H1 (cell line): ENCODE data around the gene SMAD6. TPM values are rescaled to one million over a fixed set of nuclear protein-coding genes. Genes with fewer than 3 reads are reported as not detected.
A peak's percentile ranks its signal among the peaks of the same experiment; 100 is the strongest.

Experiments used
- CTCF ChIA-PET: fragments of 300-600 bp; sonication (Branson Sonifier 250); formaldehyde crosslinking; loops from one replicate; lab custom pipeline; 2021; ENCODE audit not compliant: partially characterized antibody; lab: Charles Lee
- POLR2A ChIA-PET: fragments of 300-600 bp; sonication (Branson Sonifier 250); formaldehyde crosslinking; loops from one replicate; lab custom pipeline; 2021; ENCODE audit warnings: inconsistent platforms; ENCODE audit not compliant: partially characterized antibody; lab: Charles Lee
- DNase-seq, 2 experiments: peaks; one replicate each; pipeline versions ENCODE4 v3.0.0 to v3.0.0-alpha.2; 2010 to 2022; ENCODE audit warnings: low spot score in 2 of 2, low read depth in 1 of 2, mixed read lengths in 1 of 2
- FAIRE-seq: peaks from 2 replicates; lab custom pipeline; 2011; peaks lifted over from hg19 to GRCh38; lab: Jason Lieb, UNC
- H2AFZ ChIP-seq: 2 replicates; pipeline ENCODE4 v1.8.1; 2012; ENCODE audit warnings: low read length, inconsistent platforms
- H2AK5ac ChIP-seq: 2 replicates; pipeline ENCODE4 v1.6.1; 2013; ENCODE audit warnings: low read depth, low read length
- H2BK120ac ChIP-seq: replicated peaks from 2 replicates; pipeline ENCODE3; 2013; ENCODE audit warnings: low read depth, low read length, inconsistent platforms
- H2BK12ac ChIP-seq: 2 replicates; pipeline ENCODE4 v1.6.1; 2013; ENCODE audit warnings: low read depth, low read length
- H2BK15ac ChIP-seq: 2 replicates; pipeline ENCODE4 v1.6.1; 2013; ENCODE audit warnings: low read length
- H2BK20ac ChIP-seq: 2 replicates; pipeline ENCODE4 v1.6.1; 2013; ENCODE audit warnings: low read length
- H2BK5ac ChIP-seq: 2 replicates; pipeline ENCODE4 v1.6.1; 2013; ENCODE audit warnings: low read depth, low read length
- H3K14ac ChIP-seq: 2 replicates; pipeline ENCODE4 v1.6.1; 2013; ENCODE audit warnings: inconsistent platforms; ENCODE audit not compliant: insufficient read length
- H3K18ac ChIP-seq: 2 replicates; pipeline ENCODE4 v1.6.1; 2013; ENCODE audit warnings: low read length; ENCODE audit errors: extremely low read depth
- H3K23ac ChIP-seq: 2 replicates; pipeline ENCODE4 v1.6.1; 2013; ENCODE audit warnings: inconsistent platforms; ENCODE audit not compliant: insufficient read length
- H3K23me2 ChIP-seq: 2 replicates; pipeline ENCODE4 v1.6.1; 2013; ENCODE audit warnings: low read depth, low read length
- H3K27ac ChIP-seq: 2 replicates; pipeline ENCODE4 v1.6.1; 2011; ENCODE audit warnings: low read depth, low read length, inconsistent platforms
- H3K27me3 ChIP-seq, 4 experiments: replicated peaks in 1 of 4; 1 replicate in 1 of 4; 2 replicates in 3 of 4; pipeline versions ENCODE4 v1.6.1 to v1.8.1; 2011 to 2013; ENCODE audit warnings: low read length in 3 of 4, mild to moderate bottlenecking in 3 of 4, inconsistent platforms in 2 of 4, mixed read lengths in 2 of 4, moderate library complexity in 1 of 4; ENCODE audit not compliant: control insufficient read depth in 3 of 4, insufficient read depth in 3 of 4; ENCODE audit errors: extremely low read depth in 1 of 4
- H3K36me3 ChIP-seq, 4 experiments: 2 replicates each; pipeline versions ENCODE4 v1.6.1 to v1.8.1; 2011 to 2013; ENCODE audit warnings: mild to moderate bottlenecking in 4 of 4, low read length in 3 of 4, moderate library complexity in 2 of 4, control low read depth in 1 of 4, inconsistent platforms in 1 of 4; ENCODE audit not compliant: insufficient read depth in 4 of 4, control insufficient read depth in 2 of 4
- H3K4ac ChIP-seq: replicated peaks from 2 replicates; pipeline ENCODE3; 2013; ENCODE audit warnings: low read length, low read depth, mixed read lengths, inconsistent platforms; ENCODE audit not compliant: insufficient read length
- H3K4me1 ChIP-seq, 4 experiments: replicated peaks in 1 of 4; 1 replicate in 1 of 4; 2 replicates in 3 of 4; pipeline versions ENCODE4 v1.6.1 to v1.8.1; 2011 to 2013; ENCODE audit warnings: low read length in 3 of 4, inconsistent platforms in 2 of 4, mixed read lengths in 1 of 4; ENCODE audit not compliant: insufficient read depth in 4 of 4, control insufficient read depth in 3 of 4
- H3K4me2 ChIP-seq, 2 experiments: 2 replicates each; pipeline versions ENCODE4 v1.6.1 to v1.8.1; 2011 to 2013; ENCODE audit warnings: low read depth in 2 of 2, low read length in 2 of 2, control low read depth in 1 of 2, inconsistent platforms in 1 of 2, mild to moderate bottlenecking in 1 of 2; ENCODE audit not compliant: insufficient read depth in 1 of 2
- H3K4me3 ChIP-seq, 4 experiments: fragments of 200-600, 300-600 bp in 1 of 4; sonication (generic), shearing (Covaris generic), sonication (Bioruptor Twin) in 1 of 4; 2 replicates each; pipeline versions ENCODE4 v1.5.1 to v1.8.1; 2011 to 2016; ENCODE audit warnings: low read length in 4 of 4, low read depth in 3 of 4, control low read depth in 2 of 4, inconsistent platforms in 2 of 4, mild to moderate bottlenecking in 2 of 4, mixed read lengths in 1 of 4, moderate library complexity in 1 of 4; ENCODE audit not compliant: insufficient read depth in 2 of 4; ENCODE audit errors: extremely low read depth in 1 of 4
- H3K56ac ChIP-seq: replicated peaks from 2 replicates; pipeline ENCODE3; 2013; ENCODE audit warnings: low read depth, mild to moderate bottlenecking, mixed read lengths, low read length, inconsistent platforms; ENCODE audit not compliant: insufficient read length
- H3K79me1 ChIP-seq: 2 replicates; pipeline ENCODE4 v1.6.1; 2013; ENCODE audit warnings: low read depth, low read length, control low read depth
- H3K79me2 ChIP-seq, 2 experiments: 2 replicates each; pipeline versions ENCODE4 v1.6.1 to v1.8.1; 2012 to 2013; ENCODE audit warnings: low read length in 2 of 2, mild to moderate bottlenecking in 2 of 2, inconsistent platforms in 1 of 2; ENCODE audit not compliant: insufficient read depth in 2 of 2, control insufficient read depth in 1 of 2
- H3K9ac ChIP-seq, 4 experiments: replicated peaks in 1 of 4; 1 replicate in 1 of 4; 2 replicates in 3 of 4; pipeline versions ENCODE4 v1.6.1 to v1.8.1; 2011 to 2013; ENCODE audit warnings: low read depth in 3 of 4, low read length in 3 of 4, control low read depth in 2 of 4, mild to moderate bottlenecking in 2 of 4, moderate library complexity in 2 of 4, inconsistent platforms in 1 of 4; ENCODE audit errors: extremely low read depth in 1 of 4
- H3K9me3 ChIP-seq, 2 experiments: 2 replicates each; pipeline versions ENCODE4 v1.6.1 to v1.8.1; 2012 to 2013; ENCODE audit warnings: mild to moderate bottlenecking in 2 of 2, moderate library complexity in 2 of 2, control low read depth in 1 of 2, inconsistent platforms in 1 of 2, low read depth in 1 of 2, low read length in 1 of 2, mixed read lengths in 1 of 2; ENCODE audit not compliant: insufficient read depth in 2 of 2
- H4K20me1 ChIP-seq, 2 experiments: replicated peaks in 1 of 2; 2 replicates each; pipeline versions ENCODE3 to v1.8.1; 2011 to 2013; ENCODE audit warnings: inconsistent platforms in 2 of 2, low read length in 2 of 2, mild to moderate bottlenecking in 1 of 2; ENCODE audit not compliant: insufficient read depth in 2 of 2, control insufficient read depth in 1 of 2
- H4K5ac ChIP-seq: 2 replicates; pipeline ENCODE4 v1.6.1; 2013; ENCODE audit warnings: low read length, low read depth, mixed read lengths, inconsistent platforms; ENCODE audit not compliant: insufficient read length
- H4K8ac ChIP-seq: 2 replicates; pipeline ENCODE4 v1.8.0; 2013; ENCODE audit warnings: mild to moderate bottlenecking, moderate library complexity, low read length, inconsistent platforms; ENCODE audit not compliant: insufficient read depth; ENCODE audit errors: extremely low read depth
- H4K91ac ChIP-seq: replicated peaks from 2 replicates; pipeline ENCODE3; 2013; ENCODE audit warnings: low read length, mixed read lengths, inconsistent platforms; ENCODE audit not compliant: insufficient read length
- ATF3 ChIP-seq: IDR thresholded peaks from 2 replicates; pipeline ENCODE4 v1.6.1; 2011; ENCODE audit warnings: low read depth, mild to moderate bottlenecking, low read length; ENCODE audit not compliant: insufficient read depth
- KDM5A ChIP-seq: fragments of 200-600 bp; IDR thresholded peaks from 2 replicates; pipeline ENCODE4 v1.7.1; 2012; ENCODE audit warnings: mild to moderate bottlenecking, low read length, inconsistent platforms, mixed read lengths
- NRF1 ChIP-seq: IDR thresholded peaks from 2 replicates; pipeline ENCODE4 v1.6.1; 2011; ENCODE audit warnings: mild to moderate bottlenecking, low read depth, low read length, improper control_type of control experiment
- POLR2AphosphoS5 ChIP-seq: IDR thresholded peaks from 2 replicates; pipeline ENCODE4 v1.6.1; 2011; ENCODE audit warnings: low read depth, low read length
- WGBS, 2 experiments: shearing (Covaris generic) in 1 of 2; methylation state at CpG; one replicate each; pipeline versions ENCODE4 v1.1.6 to v1.1.7; 2013 to 2015; ENCODE audit warnings: low lambda C conversion rate in 2 of 2, mixed read lengths in 2 of 2, inconsistent platforms in 1 of 2, low coverage in 1 of 2, missing lambda C conversion rate in 1 of 2; ENCODE audit not compliant: insufficient replicate concordance in 2 of 2, insufficient coverage in 1 of 2, insufficient read length in 1 of 2; ENCODE audit errors: extremely low coverage in 1 of 2, missing lambda C conversion rate in 1 of 2; 5-methylcytosine and 5-hydroxymethylcytosine counted together
- polyA plus RNA-seq, 7 experiments: library from polyadenylated mRNA; depleted of rRNA in 3 of 7; stranded (reverse) in 5 of 7; unstranded in 2 of 7; fragments of >200 nt in 5 of 7; fragments of 200-250 nt in 2 of 7; gene quantifications; 1 replicate in 5 of 7; 2 replicates in 1 of 7; 4 replicates in 1 of 7; pipeline versions ENCODE4 v1.2.1 to v1.2.3, GENCODE V29; 2011 to 2013; ENCODE audit warnings: missing spikeins in 2 of 7, mixed read lengths in 2 of 7
- total RNA-seq: library from RNA; stranded (reverse); fragmentation: NEBNext Ultra II Directional; extraction: Animal tissue kit (Norgen Biotek cat#: 25700); gene quantifications from 2 replicates; pipeline ENCODE4 v1.2.1, GENCODE V29; 2021
- TF ChIP-seq, protein P1 (sequence below), 3 experiments: IDR thresholded peaks; 1 replicate in 2 of 3; 2 replicates in 1 of 3; pipeline versions ENCODE4 v1.5.1 to v1.6.1; 2011; ENCODE audit warnings: low read length in 3 of 3, mild to moderate bottlenecking in 3 of 3, inconsistent platforms in 2 of 3, low read depth in 1 of 3, moderate library complexity in 1 of 3; ENCODE audit not compliant: insufficient read depth in 1 of 3; ENCODE audit errors: control extremely low read depth in 1 of 3
- TF ChIP-seq, protein P2 (sequence below): IDR thresholded peaks from 2 replicates; pipeline ENCODE4 v1.6.1; 2012; ENCODE audit warnings: low read length, inconsistent platforms

SMAD6 gene
- total and polyA plus RNA-seq, 2 of the 8 experiments (the other 6 are each of a cell fraction or from before 2014, with no cell fraction given): 1.8 to 7.0 TPM

DNA sequence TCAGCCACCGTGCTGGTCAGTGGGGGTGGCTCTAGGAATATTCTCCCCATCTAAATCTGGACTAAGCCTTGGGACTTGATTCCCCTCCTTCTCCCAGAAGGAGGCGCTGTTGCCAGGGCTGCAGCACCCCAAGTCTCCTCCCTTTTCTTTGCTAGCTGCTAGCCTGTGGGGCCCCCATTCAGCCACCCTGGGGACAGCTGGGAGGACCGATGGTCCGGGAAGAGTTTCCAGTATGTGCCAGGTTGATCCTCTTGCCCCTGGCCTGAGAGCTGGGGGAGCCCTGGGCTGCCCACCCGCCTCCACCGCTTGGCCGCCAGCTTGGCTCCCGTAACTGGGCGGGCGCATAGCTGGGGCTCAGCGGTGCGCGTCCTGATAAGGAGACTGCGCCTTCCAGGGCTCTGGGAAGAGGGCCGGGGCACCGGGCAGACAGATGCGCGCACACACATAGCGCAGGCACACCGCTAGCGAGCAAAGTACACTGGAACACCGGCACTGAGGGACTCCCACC, 4.2 kb downstream of the SMAD6 start:
- Histone ChIP-seq H4K8ac (no peak overlapping the region; the same call in 1 of the 2 replicates), H3K4ac (no peak overlapping the region), H3K27me3 (peaks cover 18 to 35% (median 28%) of the 10 kb centered on the region in 4 experiments; a peak in 6 of 7 replicates), H3K4me1 (peaks cover 0 to 25% (median 15%) of the 10 kb centered on the region in 4 experiments; a peak in 6 of 7 replicates), H3K79me1 (no peaks in the 10 kb centered on the region), H2BK20ac (no peak overlapping the region), H2BK120ac (no peak overlapping the region), H2AFZ (no peak overlapping the region), H4K91ac (no peak overlapping the region), H3K27ac (no peak overlapping the region), H4K5ac (no peak overlapping the region), H3K79me2 (no peaks in the 10 kb centered on the region), H3K4me2 (peak overlapping the region in 1 of 2 experiments; percentile 6; a peak in 2 of 4 replicates), H3K4me3 (no peak overlapping the region), H3K9me3 (no peaks in the 10 kb centered on the region), H2BK15ac (no peak overlapping the region), H3K23ac (no peak overlapping the region), H3K23me2 (peaks cover 22% of the 10 kb centered on the region; the same call in 1 of the 2 replicates), H2BK12ac (0 out of 2 replicates have a peak overlapping the region, but pooled peaks have one; percentile 39), H3K9ac (no peak overlapping the region), H3K14ac (no peak overlapping the region), H2AK5ac (no peak overlapping the region), H2BK5ac (no peak overlapping the region), H3K18ac (peak overlapping the region; percentile 60), H4K20me1 (peaks cover 9 to 20% of the 10 kb centered on the region in 2 experiments), H3K36me3 (peaks cover 0 to 8% (median 0%) of the 10 kb centered on the region in 4 experiments; a peak in 1 of 8 replicates), H3K56ac (no peak overlapping the region)
- WGBS, 2 experiments: 94% methylated on average over 22 of the region's 22 CpGs; no CpG with 5 or more reads in 1 of the 2 experiments
- CTCF ChIA-PET: interaction anchor here (0.9 to 16.9 kb wide), 32 partner anchors 8 to 158 kb away, joined by 3 to 361 read pairs (median 5); no protein-coding TSS in a partner anchor
- FAIRE-seq: no peak
- POLR2A ChIA-PET: interaction anchor here (0.7 to 2.2 kb wide), 2 partner anchors 15 to 58 kb away, joined by 5 to 7 read pairs; no protein-coding TSS in a partner anchor
- DNase-seq: no peak
- TF ChIP-seq, protein P1, sequence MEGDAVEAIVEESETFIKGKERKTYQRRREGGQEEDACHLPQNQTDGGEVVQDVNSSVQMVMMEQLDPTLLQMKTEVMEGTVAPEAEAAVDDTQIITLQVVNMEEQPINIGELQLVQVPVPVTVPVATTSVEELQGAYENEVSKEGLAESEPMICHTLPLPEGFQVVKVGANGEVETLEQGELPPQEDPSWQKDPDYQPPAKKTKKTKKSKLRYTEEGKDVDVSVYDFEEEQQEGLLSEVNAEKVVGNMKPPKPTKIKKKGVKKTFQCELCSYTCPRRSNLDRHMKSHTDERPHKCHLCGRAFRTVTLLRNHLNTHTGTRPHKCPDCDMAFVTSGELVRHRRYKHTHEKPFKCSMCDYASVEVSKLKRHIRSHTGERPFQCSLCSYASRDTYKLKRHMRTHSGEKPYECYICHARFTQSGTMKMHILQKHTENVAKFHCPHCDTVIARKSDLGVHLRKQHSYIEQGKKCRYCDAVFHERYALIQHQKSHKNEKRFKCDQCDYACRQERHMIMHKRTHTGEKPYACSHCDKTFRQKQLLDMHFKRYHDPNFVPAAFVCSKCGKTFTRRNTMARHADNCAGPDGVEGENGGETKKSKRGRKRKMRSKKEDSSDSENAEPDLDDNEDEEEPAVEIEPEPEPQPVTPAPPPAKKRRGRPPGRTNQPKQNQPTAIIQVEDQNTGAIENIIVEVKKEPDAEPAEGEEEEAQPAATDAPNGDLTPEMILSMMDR (IDR thresholded peaks at IDR 0.05; ENCODE audit: control extremely low read depth in 1 of 3, insufficient read depth in 1 of 3, low read depth in 1 of 3, low read length in 3 of 3): peak; percentile 47 to 57 (median 51)
- TF ChIP-seq, protein P2, sequence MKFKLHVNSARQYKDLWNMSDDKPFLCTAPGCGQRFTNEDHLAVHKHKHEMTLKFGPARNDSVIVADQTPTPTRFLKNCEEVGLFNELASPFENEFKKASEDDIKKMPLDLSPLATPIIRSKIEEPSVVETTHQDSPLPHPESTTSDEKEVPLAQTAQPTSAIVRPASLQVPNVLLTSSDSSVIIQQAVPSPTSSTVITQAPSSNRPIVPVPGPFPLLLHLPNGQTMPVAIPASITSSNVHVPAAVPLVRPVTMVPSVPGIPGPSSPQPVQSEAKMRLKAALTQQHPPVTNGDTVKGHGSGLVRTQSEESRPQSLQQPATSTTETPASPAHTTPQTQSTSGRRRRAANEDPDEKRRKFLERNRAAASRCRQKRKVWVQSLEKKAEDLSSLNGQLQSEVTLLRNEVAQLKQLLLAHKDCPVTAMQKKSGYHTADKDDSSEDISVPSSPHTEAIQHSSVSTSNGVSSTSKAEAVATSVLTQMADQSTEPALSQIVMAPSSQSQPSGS: no peak
- no peak for TF ChIP-seq ATF3
- no peak for TF ChIP-seq NRF1
- TF ChIP-seq KDM5A: no peak
- TF ChIP-seq POLR2AphosphoS5: no peak
